B cell (primary cell): ENCODE data around the gene TSPAN9. TPM values are rescaled to one million over a fixed set of nuclear protein-coding genes. Genes with fewer than 3 reads are reported as not detected.

Experiments used
- ATAC-seq: fragments of 200-7000 bp; cut with Tn5 transposase; one replicate; pipeline ENCODE4 v1.10.0; 2021; ENCODE audit warnings: low read depth, mild to moderate bottlenecking, moderate number of reproducible peaks, moderate library complexity
- CTCF ChIA-PET: fragments of 350-600 bp; sonication (Branson Sonifier 250); formaldehyde crosslinking; loops from one replicate; lab custom pipeline; 2021; ENCODE audit warnings: antibody characterized with exemption, inconsistent platforms; lab: Charles Lee
- POLR2A ChIA-PET: fragments of 350-600 bp; sonication (Branson Sonifier 250); formaldehyde crosslinking; loops from one replicate; lab custom pipeline; 2021; ENCODE audit warnings: antibody characterized with exemption; lab: Charles Lee
- DNase-seq: peaks from one replicate; pipeline ENCODE4 v3.0.0; 2013
- H2AFZ ChIP-seq: 2 replicates; pipeline ENCODE4 v1.6.1; 2012; ENCODE audit warnings: mild to moderate bottlenecking, low read depth, low read length; ENCODE audit not compliant: insufficient read depth, poor library complexity, severe bottlenecking
- H3K27ac ChIP-seq, 2 donors: 1 replicate in 1 of 2; 2 replicates in 1 of 2; pipeline ENCODE4 v1.5.1; 2012 to 2013; ENCODE audit warnings: low read length in 2 of 2, mild to moderate bottlenecking in 2 of 2, moderate library complexity in 1 of 2
- H3K27me3 ChIP-seq, 4 experiments: fragments of 200-600 bp in 1 of 4; sonication (generic) in 1 of 4; replicated peaks in 1 of 4; 1 replicate in 2 of 4; 2 replicates in 2 of 4; pipeline versions ENCODE4 v1.6.1 to v1.7.0; 2013 to 2016; ENCODE audit warnings: low read length in 3 of 4, mild to moderate bottlenecking in 2 of 4, mixed read lengths in 1 of 4, moderate library complexity in 1 of 4; ENCODE audit not compliant: insufficient read depth in 4 of 4, control insufficient read depth in 3 of 4; ENCODE audit errors: control extremely low read depth in 1 of 4
- H3K36me3 ChIP-seq, 2 experiments: replicated peaks in 1 of 2; 1 replicate in 1 of 2; 2 replicates in 1 of 2; pipeline versions ENCODE4 v1.6.1 to v1.7.1; 2013; ENCODE audit warnings: low read length in 1 of 2; ENCODE audit not compliant: insufficient read depth in 2 of 2, control insufficient read depth in 1 of 2; ENCODE audit errors: control extremely low read depth in 1 of 2, extremely low read depth in 1 of 2
- H3K4me1 ChIP-seq, 2 donors: fragments of 200-600 bp in 1 of 2; sonication (generic) in 1 of 2; 1 replicate in 1 of 2; 2 replicates in 1 of 2; pipeline versions ENCODE4 v1.5.1 to v1.6.1; 2013 to 2017; ENCODE audit warnings: low read length in 2 of 2; ENCODE audit not compliant: control insufficient read depth in 2 of 2, insufficient read depth in 2 of 2
- H3K4me2 ChIP-seq: replicated peaks from 2 replicates; pipeline ENCODE3; 2012; ENCODE audit warnings: mild to moderate bottlenecking, low read depth, low read length; ENCODE audit not compliant: poor library complexity, severe bottlenecking
- H3K4me3 ChIP-seq, 5 experiments: fragments of 200-600 bp in 1 of 5; sonication (generic) in 1 of 5; 1 replicate in 3 of 5; 2 replicates in 2 of 5; pipeline versions ENCODE4 v1.5.1 to v1.7.0; 2011 to 2016; ENCODE audit warnings: low read length in 4 of 5, mild to moderate bottlenecking in 4 of 5, low read depth in 2 of 5, control low read depth in 1 of 5, moderate library complexity in 1 of 5; ENCODE audit not compliant: insufficient read depth in 1 of 5; ENCODE audit errors: control extremely low read depth in 1 of 5, extremely low read depth in 1 of 5
- H3K79me2 ChIP-seq: fragments of 200-600 bp; sonication (generic); one replicate; pipeline ENCODE4 v1.6.0; 2016; ENCODE audit warnings: low read length; ENCODE audit not compliant: control insufficient read depth, insufficient read depth
- H3K9ac ChIP-seq: fragments of 200-600 bp; sonication (generic); 2 replicates; pipeline ENCODE4 v1.6.1; 2017; ENCODE audit warnings: mild to moderate bottlenecking, low read length, moderate library complexity
- H3K9me3 ChIP-seq, 3 donors: one replicate each; pipeline versions ENCODE4 v1.6.1 to v1.7.1; 2013; ENCODE audit warnings: low read length in 2 of 3; ENCODE audit not compliant: control insufficient read depth in 2 of 3, insufficient read depth in 1 of 3; ENCODE audit errors: control extremely low read depth in 1 of 3
- H4K20me1 ChIP-seq: 2 replicates; pipeline ENCODE4 v1.6.0; 2012; ENCODE audit warnings: mild to moderate bottlenecking, low read length; ENCODE audit not compliant: insufficient read depth, control insufficient read depth, poor library complexity, severe bottlenecking
- H3K27ac Mint-ChIP-seq: one replicate; pipeline ENCODE4 v1.8.0; 2021; ENCODE audit warnings: mixed read lengths
- H3K27me3 Mint-ChIP-seq: one replicate; pipeline ENCODE4 v1.8.0; 2021; ENCODE audit warnings: mixed read lengths
- H3K4me1 Mint-ChIP-seq: one replicate; pipeline ENCODE4 v1.8.0; 2021; ENCODE audit warnings: mixed read lengths
- H3K4me3 Mint-ChIP-seq: one replicate; pipeline ENCODE4 v1.8.0; 2021; ENCODE audit warnings: mixed read lengths
- H3K9me3 Mint-ChIP-seq: one replicate; pipeline ENCODE4 v1.8.0; 2022; ENCODE audit warnings: mixed read lengths; ENCODE audit not compliant: insufficient read depth
- EZH2 ChIP-seq: IDR thresholded peaks from 2 replicates; pipeline ENCODE4 v1.6.1; 2012; ENCODE audit warnings: borderline replicate concordance, low read depth, mild to moderate bottlenecking, moderate library complexity, low read length; ENCODE audit not compliant: insufficient read depth, poor library complexity, severe bottlenecking
- WGBS: methylation state at CpG from one replicate; pipeline ENCODE4 v1.1.5; 2013; ENCODE audit warnings: missing lambda C conversion rate; ENCODE audit not compliant: insufficient coverage; 5-methylcytosine and 5-hydroxymethylcytosine counted together
- intact Hi-C: fragments of 100-400 bp; cut with micrococcal nuclease; formaldehyde crosslinking; loops from one replicate; pipeline ENCODE4 v1.10.0; 2022
- polyA plus RNA-seq: library from polyadenylated mRNA; depleted of rRNA; stranded (reverse); fragments of >200 nt; gene quantifications from 2 replicates; pipeline ENCODE4 v1.2.3, GENCODE V29; 2012
- total RNA-seq, 2 donors: library from RNA; stranded (reverse); fragments of 120-200 nt in 1 of 2; gene quantifications; 1 replicate in 1 of 2; 2 replicates in 1 of 2; pipeline versions ENCODE4 v1.2.3 to v1.2.4, GENCODE V29; 2013 to 2022
- TF ChIP-seq, protein P1 (sequence below): fragments of 200-600 bp; IDR thresholded peaks from one replicate; pipeline ENCODE4 v1.8.0; 2022; ENCODE audit warnings: antibody characterized with exemption, mild to moderate bottlenecking

Gene TSPAN9
- total and polyA plus RNA-seq, 2 donors (not counting 1 experiment from before 2014, with no cell fraction given): 0.15 to 0.37 TPM

DNA sequence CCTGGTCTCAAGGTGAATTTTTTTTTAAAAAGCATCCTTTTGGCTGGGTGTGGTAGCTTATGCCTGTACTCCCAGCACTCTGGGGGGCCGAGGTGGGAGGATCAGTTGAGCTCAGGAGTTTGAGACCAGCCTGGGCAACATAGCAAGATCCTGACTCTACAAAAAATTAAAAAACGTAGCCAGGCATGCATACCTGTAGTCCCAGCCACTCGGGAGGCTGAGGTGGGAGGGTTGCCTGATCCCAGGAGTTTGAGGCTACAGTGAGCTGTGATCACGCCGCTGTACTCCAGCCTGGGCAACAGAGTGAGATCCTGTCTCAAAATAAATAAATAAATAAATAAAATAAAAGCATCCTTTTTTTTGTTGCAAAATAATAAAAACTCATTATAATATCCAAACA, 12.4 kb downstream of the TSPAN9 start:
- Histone ChIP-seq H3K9me3 (no peaks in the 10 kb centered on the region), H3K4me3 (no peak overlapping the region), H3K36me3 (no peaks in the 10 kb centered on the region), H3K79me2 (no peaks in the 10 kb centered on the region), H4K20me1 (no peaks in the 10 kb centered on the region), H3K27me3 (no peaks in the 10 kb centered on the region), H3K27ac (no peak overlapping the region), H3K9ac (no peak overlapping the region), H3K4me2 (no peak overlapping the region), H2AFZ (no peak overlapping the region), H3K4me1 (no peaks in the 10 kb centered on the region)
- no peaks in the 10 kb centered on the region for H3K4me1 Mint-ChIP-seq
- TF ChIP-seq EZH2: no peak
- TF ChIP-seq, protein P1, sequence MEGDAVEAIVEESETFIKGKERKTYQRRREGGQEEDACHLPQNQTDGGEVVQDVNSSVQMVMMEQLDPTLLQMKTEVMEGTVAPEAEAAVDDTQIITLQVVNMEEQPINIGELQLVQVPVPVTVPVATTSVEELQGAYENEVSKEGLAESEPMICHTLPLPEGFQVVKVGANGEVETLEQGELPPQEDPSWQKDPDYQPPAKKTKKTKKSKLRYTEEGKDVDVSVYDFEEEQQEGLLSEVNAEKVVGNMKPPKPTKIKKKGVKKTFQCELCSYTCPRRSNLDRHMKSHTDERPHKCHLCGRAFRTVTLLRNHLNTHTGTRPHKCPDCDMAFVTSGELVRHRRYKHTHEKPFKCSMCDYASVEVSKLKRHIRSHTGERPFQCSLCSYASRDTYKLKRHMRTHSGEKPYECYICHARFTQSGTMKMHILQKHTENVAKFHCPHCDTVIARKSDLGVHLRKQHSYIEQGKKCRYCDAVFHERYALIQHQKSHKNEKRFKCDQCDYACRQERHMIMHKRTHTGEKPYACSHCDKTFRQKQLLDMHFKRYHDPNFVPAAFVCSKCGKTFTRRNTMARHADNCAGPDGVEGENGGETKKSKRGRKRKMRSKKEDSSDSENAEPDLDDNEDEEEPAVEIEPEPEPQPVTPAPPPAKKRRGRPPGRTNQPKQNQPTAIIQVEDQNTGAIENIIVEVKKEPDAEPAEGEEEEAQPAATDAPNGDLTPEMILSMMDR: no peak
- no peak overlapping the region for H3K4me3 Mint-ChIP-seq
- 74% methylated on average over 2 of the region's 5 CpGs for WGBS
- no peaks in the 10 kb centered on the region for H3K27me3 Mint-ChIP-seq
- POLR2A ChIA-PET: no interaction called here
- CTCF ChIA-PET: no interaction called here
- DNase-seq (no peak), ATAC-seq (no peak)
- intact Hi-C loops: no loop called here
- H3K27ac Mint-ChIP-seq: no peak overlapping the region
- H3K9me3 Mint-ChIP-seq: no peaks in the 10 kb centered on the region

DNA sequence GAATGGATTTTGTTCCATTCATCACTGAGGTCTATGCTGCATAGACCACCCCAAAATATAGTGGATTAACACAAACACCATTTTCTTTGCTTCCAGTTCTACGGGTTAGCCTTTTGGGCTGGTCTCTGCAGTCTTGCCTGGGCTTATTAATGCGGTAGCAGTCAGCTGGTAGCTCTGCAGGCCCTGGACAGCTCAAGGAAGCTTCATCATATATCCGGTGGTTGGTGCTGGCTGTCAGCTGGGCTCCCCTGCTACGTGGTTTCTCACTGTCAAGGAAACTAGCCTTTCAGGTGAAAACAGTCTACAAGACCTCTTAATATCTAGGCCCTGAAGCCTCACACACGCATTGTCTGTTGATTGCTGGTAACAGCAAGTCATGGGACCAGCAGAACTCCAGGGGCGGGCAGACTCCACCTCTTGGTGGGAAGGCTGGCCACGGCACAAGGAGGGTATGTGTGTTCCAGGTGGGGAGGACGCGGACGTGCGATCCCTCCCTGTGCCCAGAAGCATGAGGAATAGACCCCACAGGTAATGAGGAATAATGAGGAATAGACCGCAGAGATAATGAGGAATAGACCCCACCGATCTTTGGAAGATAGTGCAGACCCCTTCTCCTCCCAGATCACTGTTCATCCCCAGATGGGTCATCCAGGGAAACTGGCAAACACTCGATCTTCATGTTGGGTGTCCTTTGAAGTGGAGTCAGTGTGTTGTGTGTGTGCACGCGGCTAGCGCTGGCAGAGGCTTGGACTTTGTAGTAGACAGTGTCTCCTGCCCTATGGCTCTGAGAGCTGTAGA, 13.3 kb downstream of the TSPAN9 start:
- Mint-ChIP-seq H3K27ac (no peak overlapping the region), H3K9me3 (no peaks in the 10 kb centered on the region), H3K27me3 (no peaks in the 10 kb centered on the region), H3K4me3 (no peak overlapping the region), H3K4me1 (no peaks in the 10 kb centered on the region)
- Histone ChIP-seq H3K36me3 (no peaks in the 10 kb centered on the region), H3K27ac (no peak overlapping the region), H3K27me3 (no peaks in the 10 kb centered on the region), H2AFZ (no peak overlapping the region), H4K20me1 (no peaks in the 10 kb centered on the region), H3K4me2 (no peak overlapping the region), H3K4me1 (no peaks in the 10 kb centered on the region), H3K9ac (no peak overlapping the region), H3K4me3 (no peak overlapping the region), H3K9me3 (no peaks in the 10 kb centered on the region), H3K79me2 (no peaks in the 10 kb centered on the region)
- intact Hi-C loops: no loop called here
- ChIA-PET CTCF (interaction anchor here (1.6 kb wide), 1 partner anchor 17 kb away, joined by 4 read pairs; no protein-coding TSS in a partner anchor), POLR2A (no interaction called here)
- WGBS: 96% methylated on average over 11 of the region's 17 CpGs
- DNase-seq (no peak), ATAC-seq (no peak)
- no peak for TF ChIP-seq EZH2
- TF ChIP-seq, protein P1: no peak
